GM12878 (cell line): ENCODE data around the gene NEB.

Experiments used
- MEF2A ChIP-seq: IDR thresholded peaks from 2 replicates; pipeline ENCODE4 v1.6.1; 2011; ENCODE audit warnings: low read depth, mild to moderate bottlenecking, low read length, moderate library complexity; ENCODE audit not compliant: insufficient read depth
- MEF2B ChIP-seq: fragments of 450-650 bp; IDR thresholded peaks from 2 replicates; pipeline ENCODE4 v1.6.1; 2018; ENCODE audit warnings: mild to moderate bottlenecking, moderate library complexity; ENCODE audit not compliant: partially characterized antibody, poor library complexity, severe bottlenecking
- MXI1 ChIP-seq: fragments of 150-350 bp; IDR thresholded peaks from 2 replicates; pipeline ENCODE4 v1.6.1; 2011; ENCODE audit warnings: low read depth, mild to moderate bottlenecking, inconsistent platforms, low read length, improper control_type of control experiment
- TF ChIP-seq, protein P1 (sequence below), 3 experiments: IDR thresholded peaks in 2 of 3; conservative IDR thresholded peaks in 1 of 3; 2 replicates each; pipeline ENCODE4 v1.5.1; 2011; ENCODE audit warnings: low read depth in 3 of 3, low read length in 3 of 3, mild to moderate bottlenecking in 3 of 3, control low read depth in 2 of 3, moderate library complexity in 2 of 3, inconsistent platforms in 1 of 3, mixed read lengths in 1 of 3; ENCODE audit not compliant: control insufficient read depth in 2 of 3, insufficient read depth in 1 of 3; ENCODE audit errors: extremely low read depth in 1 of 3
- TF ChIP-seq, protein P2 (sequence below): fragments of 450-650 bp; IDR thresholded peaks from 2 replicates; pipeline ENCODE4 v1.6.1; 2017; ENCODE audit warnings: borderline replicate concordance
- TF ChIP-seq, protein P3 (sequence below): IDR thresholded peaks from 2 replicates; pipeline ENCODE4 v1.6.1; 2012; ENCODE audit warnings: low read depth, low read length, improper control_type of control experiment

GRCh38 chr2:151718247-151718646 lies 16.0 kb downstream of the NEB start:
- TF ChIP-seq, protein P1, sequence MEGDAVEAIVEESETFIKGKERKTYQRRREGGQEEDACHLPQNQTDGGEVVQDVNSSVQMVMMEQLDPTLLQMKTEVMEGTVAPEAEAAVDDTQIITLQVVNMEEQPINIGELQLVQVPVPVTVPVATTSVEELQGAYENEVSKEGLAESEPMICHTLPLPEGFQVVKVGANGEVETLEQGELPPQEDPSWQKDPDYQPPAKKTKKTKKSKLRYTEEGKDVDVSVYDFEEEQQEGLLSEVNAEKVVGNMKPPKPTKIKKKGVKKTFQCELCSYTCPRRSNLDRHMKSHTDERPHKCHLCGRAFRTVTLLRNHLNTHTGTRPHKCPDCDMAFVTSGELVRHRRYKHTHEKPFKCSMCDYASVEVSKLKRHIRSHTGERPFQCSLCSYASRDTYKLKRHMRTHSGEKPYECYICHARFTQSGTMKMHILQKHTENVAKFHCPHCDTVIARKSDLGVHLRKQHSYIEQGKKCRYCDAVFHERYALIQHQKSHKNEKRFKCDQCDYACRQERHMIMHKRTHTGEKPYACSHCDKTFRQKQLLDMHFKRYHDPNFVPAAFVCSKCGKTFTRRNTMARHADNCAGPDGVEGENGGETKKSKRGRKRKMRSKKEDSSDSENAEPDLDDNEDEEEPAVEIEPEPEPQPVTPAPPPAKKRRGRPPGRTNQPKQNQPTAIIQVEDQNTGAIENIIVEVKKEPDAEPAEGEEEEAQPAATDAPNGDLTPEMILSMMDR (IDR thresholded peaks at IDR 0.05 in 2 of 3, conservative IDR thresholded peaks at IDR 0.05 in 1 of 3; ENCODE audit: control insufficient read depth in 2 of 3, extremely low read depth in 1 of 3, insufficient read depth in 1 of 3, low read depth in 3 of 3, low read length in 3 of 3), result no peak
- TF ChIP-seq, protein P2, sequence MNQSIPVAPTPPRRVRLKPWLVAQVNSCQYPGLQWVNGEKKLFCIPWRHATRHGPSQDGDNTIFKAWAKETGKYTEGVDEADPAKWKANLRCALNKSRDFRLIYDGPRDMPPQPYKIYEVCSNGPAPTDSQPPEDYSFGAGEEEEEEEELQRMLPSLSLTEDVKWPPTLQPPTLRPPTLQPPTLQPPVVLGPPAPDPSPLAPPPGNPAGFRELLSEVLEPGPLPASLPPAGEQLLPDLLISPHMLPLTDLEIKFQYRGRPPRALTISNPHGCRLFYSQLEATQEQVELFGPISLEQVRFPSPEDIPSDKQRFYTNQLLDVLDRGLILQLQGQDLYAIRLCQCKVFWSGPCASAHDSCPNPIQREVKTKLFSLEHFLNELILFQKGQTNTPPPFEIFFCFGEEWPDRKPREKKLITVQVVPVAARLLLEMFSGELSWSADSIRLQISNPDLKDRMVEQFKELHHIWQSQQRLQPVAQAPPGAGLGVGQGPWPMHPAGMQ, result no peak
- TF ChIP-seq, protein P3, sequence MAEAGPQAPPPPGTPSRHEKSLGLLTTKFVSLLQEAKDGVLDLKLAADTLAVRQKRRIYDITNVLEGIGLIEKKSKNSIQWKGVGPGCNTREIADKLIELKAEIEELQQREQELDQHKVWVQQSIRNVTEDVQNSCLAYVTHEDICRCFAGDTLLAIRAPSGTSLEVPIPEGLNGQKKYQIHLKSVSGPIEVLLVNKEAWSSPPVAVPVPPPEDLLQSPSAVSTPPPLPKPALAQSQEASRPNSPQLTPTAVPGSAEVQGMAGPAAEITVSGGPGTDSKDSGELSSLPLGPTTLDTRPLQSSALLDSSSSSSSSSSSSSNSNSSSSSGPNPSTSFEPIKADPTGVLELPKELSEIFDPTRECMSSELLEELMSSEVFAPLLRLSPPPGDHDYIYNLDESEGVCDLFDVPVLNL, result no peak
- TF ChIP-seq MEF2B (no peak), MXI1 (no peak), MEF2A (no peak)
